Activated naive CD4-positive, alpha-beta T cell (primary cell): Measurements from ENCODE around the gene KHK.

Experiments
- DNase-seq, 4 experiments: peaks; one replicate each; lab custom pipeline; 2025; lab: John Stamatoyannopoulos, UW

KHK gene

DNA sequence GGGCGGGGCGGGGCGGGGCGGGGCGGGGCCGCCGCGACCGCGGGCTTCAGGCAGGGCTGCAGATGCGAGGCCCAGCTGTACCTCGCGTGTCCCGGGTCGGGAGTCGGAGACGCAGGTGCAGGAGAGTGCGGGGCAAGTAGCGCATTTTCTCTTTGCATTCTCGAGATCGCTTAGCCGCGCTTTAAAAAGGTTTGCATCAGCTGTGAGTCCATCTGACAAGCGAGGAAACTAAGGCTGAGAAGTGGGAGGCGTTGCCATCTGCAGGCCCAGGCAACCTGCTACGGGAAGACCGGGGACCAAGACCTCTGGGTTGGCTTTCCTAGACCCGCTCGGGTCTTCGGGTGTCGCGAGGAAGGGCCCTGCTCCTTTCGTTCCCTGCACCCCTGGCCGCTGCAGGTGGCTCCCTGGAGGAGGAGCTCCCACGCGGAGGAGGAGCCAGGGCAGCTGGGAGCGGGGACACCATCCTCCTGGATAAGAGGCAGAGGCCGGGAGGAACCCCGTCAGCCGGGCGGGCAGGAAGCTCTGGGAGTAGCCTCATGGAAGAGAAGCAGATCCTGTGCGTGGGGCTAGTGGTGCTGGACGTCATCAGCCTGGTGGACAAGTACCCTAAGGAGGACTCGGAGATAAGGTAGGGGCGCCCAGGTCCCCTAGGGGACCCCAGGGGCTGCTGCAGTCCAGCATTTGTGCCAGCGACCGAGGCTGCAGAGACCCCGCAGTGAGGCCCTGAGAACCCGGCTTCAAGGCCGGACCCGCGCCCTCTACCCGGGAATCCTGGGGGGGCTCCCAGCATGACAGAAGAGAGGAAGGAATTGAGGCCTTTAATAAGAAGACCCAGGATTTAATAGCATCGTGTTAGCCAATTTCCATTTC lies at the start of gene KHK:
Gene KHK (plus strand): TSS at position 49 of the 870 bp plus-strand sequence. CDS start 488 bp downstream, at position 537.
- DNase-seq = no peak

DNA sequence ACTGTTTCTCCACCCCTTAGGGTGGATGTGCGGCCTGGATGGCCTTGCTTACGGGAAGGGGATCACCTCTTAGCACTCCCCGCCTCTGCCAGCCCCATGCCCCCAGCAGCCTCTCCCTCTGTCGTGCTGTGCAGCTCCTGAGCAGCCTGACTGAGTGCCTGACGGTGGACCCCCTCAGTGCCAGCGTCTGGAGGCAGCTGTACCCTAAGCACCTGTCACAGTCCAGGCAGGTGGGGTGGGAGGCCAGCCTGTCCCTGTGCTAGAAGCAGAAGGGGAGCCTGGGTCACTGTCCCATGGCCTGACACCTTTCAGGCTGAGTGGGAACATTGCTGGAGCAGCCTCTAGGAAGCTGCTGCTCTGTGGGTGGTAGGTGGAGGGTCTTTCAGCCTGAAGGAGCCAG lies 48.6 kb upstream of the KHK start:
- no peak for DNase-seq

DNA sequence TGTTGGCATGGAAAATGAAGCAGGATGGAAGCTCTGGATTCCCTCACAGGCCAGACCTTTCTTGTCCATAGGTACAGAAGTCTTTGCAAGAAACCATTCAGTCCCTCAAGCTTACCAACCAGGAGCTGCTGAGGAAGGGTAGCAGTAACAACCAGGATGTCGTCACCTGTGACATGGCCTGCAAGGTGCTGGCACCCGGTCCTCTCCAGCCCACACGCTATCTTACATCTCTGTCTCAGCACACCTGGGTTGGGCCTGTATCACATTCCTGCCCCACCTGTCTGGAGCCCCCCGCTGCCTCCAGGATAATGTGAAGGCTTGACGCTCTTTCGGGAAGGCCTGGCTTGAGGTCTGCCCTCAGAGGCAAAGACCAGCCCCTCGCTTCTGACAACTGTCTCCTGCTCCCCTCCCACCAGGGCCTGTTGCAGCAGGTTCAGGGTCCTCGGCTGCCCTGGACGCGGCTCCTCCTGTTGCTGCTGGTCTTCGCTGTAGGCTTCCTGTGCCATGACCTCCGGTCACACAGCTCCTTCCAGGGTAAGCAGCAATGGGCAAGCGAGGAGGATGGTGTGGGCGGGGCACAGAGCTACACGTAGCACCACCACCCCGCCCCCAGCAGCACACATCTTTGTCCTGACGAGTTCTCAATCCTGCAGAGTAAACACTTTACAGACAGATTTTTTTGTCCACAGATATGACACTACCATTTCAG lies 47.8 kb upstream of the KHK start:
- DNase-seq = no peak

DNA sequence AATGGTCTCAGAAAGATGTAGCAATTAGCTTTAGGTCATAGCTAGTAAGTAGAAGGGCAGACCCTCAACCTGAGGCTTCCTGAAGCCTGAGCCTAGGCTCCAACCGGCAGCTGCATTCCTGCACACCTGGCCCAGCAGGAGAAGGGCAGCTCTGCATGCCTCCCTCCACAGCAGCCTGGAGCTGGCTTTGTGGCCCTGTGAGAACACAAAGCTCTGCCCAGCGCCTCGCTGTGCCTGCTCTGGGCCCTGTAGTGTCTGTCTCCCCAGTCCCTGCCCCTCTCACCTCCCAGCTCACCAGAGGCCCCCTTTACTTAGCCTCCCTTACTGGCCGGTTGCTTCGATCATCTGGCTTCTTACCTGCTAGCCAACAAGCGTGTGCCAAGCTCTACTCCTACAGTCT lies 47.1 kb upstream of the KHK start:
- no peak for DNase-seq

- DNase-seq = no peak
Observed at GRCh38 chr2:27039871-27040270, 46.7 kb upstream of the KHK start.

DNA sequence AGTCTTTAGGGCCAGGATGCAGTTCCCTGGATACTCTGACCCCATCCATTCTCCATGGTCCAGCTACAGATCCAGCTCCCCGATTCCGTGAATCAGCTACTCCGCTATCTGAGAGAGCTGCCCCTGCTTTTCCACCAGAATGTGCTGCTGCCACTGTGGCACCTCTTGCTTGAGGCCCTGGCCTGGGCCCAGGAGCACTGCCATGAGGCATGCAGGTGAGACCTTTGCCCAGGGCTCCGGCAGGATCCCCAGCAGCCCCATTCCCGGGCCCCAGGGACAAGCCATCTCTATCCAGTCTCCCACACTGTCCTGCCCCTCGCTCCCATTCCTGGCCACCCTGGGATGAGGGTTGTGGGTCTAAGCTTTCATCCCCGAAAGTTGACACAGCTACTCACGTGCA lies 46.3 kb upstream of the KHK start:
- DNase-seq = no peak

GRCh38 chr2:27041752-27042151 lies 44.8 kb upstream of the KHK start:
- DNase-seq = no peak

DNA sequence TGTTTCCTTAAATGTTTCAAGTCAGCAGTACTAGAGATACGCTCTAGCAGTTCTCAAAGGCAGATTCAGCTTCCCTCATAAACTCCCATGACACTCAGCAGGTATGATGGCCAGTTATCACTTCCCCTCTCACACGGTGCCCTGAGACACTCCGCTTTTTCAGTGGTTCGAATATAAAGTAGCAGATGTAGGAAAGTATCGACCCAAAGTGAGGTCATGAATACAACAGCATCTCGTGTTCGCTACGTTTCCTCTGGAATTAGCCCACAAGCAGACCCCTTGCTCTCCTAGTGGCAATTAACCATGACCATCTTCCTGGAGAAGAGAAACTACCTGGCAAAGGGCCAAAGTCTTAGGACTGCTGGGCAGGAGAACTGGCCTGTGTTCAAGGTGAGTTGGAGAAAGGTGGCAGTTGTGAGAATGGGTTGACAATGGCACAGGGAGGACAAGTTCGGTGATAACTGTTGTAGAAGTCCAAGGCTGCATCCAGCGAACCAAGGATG lies 44.4 kb upstream of the KHK start:
- DNase-seq = no peak

DNA sequence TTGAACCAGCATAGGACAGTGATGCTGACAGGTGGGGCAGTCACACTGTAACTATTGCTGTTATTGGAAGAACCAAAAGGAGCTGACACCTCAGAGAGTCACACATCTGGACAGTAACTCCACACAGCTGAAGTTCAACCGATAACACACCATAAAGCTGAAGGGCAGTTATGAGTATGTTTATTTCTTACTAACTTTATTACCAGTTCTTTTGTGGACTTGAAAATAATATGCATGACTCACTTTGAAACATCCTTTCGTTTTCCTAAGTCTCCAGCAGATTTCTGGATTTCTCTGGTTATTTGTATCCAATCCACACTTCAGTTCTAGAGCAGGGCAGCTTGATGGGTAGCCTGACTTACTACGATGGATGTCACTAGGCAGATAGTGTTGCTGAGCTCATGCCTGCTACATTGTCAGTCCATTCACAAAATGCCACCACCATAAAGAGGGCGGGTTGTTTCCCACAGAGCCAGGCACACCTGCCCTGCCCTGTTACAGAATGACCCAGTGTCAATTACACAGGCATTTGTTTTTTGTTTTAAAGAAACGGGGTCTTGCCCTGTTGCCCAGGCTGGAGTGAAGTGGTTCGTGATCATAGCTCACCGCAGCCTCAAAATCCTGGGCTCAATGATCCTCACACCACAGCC lies 43.5 kb upstream of the KHK start:
- DNase-seq = no peak

GRCh38 chr2:27049422-27050280 lies 36.9 kb upstream of the KHK start:
- peak in 3 of 4 experiments; percentile 36 to 48 (median 40) for DNase-seq

DNA sequence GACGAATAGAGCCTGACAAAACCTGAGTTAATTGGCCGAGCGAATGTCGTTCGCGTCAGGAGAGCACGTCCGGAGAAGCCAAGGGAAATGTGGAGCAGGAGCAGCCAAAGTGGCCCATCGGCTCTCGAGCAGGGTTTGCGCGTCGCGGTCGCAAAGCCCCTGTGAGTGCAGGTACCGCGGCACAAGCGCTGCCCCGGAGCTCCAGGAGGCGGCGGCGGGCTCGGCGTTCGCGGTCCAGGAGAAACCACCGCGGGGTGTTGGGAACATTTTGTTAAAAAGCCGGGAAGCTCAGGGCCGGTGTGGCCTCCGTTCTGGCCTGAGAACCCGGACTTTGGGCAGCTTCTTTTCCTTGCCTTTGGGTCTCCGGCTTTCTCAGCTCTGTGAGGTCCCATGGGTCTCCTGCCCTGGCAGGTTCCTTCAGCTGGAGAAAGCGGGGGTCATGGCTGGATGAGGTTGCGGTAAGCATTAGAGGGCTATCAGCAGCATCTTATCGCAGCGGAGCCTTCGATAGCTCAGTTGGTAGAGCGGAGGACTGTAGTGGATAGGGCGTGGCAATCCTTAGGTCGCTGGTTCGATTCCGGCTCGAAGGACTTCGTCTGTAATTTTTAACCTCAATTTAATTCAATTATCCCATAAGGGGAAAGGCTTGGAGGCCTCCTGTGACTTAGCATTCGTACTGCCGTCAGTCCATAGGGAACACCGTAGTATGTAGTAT lies 36.1 kb upstream of the KHK start:
- DNase-seq = peak; percentile 84 to 96 (median 90)

DNA sequence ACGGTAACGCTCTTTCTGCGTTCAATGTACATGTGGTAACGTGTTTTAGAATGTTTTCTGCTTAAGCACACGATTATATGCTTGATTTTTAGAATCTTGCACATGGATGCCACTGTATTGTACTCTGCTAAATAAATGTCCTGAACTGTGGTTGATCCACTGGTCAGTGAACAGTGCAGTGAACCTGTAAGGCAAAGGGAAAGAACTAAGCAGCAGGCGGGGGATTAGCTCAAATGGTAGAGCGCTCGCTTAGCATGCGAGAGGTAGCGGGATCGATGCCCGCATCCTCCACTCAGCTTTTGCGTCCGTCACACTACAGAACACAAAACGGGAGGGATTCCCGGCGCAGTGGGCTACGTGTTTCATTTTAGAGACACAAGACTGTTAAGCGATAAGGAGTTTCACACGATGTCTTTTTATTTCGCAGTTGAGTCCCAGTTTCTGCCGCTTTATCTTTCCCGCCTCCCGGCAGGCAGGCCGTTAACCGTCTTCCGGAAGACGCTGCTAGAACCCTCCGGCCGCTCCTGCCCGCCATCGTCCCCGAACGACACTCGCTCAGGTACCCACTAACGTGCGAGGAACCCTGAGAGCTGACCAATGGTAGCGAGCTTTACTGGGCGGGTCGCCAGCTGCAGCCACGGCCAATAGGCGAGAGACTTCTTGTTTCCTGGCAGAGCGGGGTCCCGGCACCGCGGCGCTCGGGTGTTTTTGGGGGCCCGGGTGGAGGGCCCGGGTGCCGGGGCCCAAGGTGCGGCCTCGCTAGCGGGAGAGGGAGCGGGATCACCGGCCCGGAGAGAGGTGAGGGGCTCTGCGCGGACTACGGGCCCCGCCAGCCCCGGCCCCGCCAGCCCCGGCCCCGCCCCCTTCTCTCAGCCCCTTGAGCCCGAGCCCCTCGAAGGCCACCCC lies 35.3 kb upstream of the KHK start, which contains the start of gene AGBL5:
Gene AGBL5 (plus strand): TSS at position 673 of the 906 bp plus-strand sequence. CDS start 1,291 bp downstream, outside the sequence.
- peak; percentile 88 to 94 (median 92) for DNase-seq

DNA sequence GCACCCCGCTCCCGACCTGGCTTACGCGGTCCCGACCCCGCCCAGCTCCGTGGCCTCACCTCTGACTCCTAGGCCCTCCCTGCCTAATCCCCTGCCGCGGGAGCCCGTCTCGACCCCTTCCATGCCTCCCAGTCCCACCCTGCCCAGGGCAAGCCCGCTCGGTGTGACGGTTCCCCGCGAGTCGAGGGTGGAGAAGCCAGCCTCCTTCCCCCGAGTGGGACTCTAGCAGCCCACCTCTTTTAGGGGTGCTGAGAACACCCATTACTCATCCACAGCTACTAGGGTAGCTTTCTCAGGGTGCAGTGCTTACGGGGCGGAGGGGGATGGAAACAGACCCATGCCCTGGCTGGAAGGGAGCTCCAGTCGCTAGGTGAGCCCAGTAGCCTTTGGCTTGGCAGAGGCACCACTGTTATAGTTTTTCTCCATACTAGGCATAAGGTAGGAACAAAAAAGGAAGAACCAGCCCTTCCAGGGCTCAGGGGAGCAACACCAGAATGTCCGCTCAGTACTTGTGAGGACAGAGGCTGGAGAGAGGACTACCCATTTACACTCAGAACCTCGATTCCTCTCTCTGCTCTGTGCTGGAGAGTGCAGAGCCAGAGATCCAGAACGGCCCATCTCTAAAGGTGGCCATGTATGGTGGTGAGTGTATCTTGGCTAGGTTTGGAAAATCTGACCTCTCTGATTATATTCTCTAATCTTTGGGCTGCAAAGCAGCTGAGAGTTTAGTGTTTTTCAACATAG lies 34.5 kb upstream of the KHK start:
- DNase-seq = peak in 3 of 4 experiments; percentile 38 to 61 (median 49)

- no peak for DNase-seq
Observed at GRCh38 chr2:27053321-27053720, 33.3 kb upstream of the KHK start.

DNA sequence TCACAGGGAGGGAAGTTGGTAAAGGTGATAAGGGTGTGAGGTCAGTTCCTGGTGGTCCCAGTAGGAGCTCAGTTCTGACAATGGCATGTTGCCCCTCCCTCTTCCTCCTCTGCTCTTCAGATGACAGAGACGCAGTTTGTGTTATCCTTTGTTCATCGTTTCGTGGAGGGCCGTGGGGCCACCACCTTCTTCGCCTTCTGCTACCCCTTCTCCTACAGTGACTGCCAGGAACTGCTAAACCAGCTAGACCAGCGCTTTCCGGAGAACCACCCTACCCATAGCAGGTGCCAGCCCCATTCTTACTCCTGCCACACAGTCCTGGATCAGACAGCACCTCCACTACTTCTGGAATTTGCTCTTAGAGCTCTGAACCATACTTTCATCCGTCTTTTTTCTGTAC lies 32.8 kb upstream of the KHK start:
- DNase-seq = no peak

DNA sequence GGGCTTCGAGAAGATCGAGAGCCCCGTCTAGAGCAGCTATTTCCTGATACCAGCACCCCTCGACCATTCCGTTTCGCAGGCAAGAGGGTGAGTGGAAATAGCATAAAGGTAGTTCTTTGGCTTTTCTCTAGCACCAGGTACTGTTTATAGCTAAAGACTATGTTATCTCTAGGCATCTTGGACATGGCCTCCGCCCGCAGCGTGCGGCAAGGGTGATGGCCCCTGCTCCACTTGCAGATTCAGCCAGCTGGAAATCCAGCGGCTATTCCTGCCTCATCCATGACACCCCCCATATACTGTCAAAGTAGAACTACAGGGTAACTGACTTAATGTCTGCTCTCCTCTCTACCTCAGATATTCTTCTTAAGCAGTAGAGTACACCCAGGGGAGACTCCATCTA lies 31.9 kb upstream of the KHK start:
- DNase-seq = no peak

- no peak for DNase-seq
Observed at GRCh38 chr2:27057184-27057583, 29.4 kb upstream of the KHK start.

- DNase-seq = no peak
Observed at GRCh38 chr2:27058210-27058609, 28.4 kb upstream of the KHK start.
